Retina (tissue), 1 donor: ENCODE results near the gene ZNF574.
A peak's percentile ranks its signal among the peaks of the same experiment; 100 is the strongest.
"Not testable (repeated sequence)": the region's sequence is repeated elsewhere in the genome, so short reads cannot be mapped to it uniquely, and the experiment has no call there.

Experiments used
- DNase-seq: peaks from one replicate; pipeline ENCODE4 v3.0.0-alpha.2; 2016

ZNF574 gene, protein sequence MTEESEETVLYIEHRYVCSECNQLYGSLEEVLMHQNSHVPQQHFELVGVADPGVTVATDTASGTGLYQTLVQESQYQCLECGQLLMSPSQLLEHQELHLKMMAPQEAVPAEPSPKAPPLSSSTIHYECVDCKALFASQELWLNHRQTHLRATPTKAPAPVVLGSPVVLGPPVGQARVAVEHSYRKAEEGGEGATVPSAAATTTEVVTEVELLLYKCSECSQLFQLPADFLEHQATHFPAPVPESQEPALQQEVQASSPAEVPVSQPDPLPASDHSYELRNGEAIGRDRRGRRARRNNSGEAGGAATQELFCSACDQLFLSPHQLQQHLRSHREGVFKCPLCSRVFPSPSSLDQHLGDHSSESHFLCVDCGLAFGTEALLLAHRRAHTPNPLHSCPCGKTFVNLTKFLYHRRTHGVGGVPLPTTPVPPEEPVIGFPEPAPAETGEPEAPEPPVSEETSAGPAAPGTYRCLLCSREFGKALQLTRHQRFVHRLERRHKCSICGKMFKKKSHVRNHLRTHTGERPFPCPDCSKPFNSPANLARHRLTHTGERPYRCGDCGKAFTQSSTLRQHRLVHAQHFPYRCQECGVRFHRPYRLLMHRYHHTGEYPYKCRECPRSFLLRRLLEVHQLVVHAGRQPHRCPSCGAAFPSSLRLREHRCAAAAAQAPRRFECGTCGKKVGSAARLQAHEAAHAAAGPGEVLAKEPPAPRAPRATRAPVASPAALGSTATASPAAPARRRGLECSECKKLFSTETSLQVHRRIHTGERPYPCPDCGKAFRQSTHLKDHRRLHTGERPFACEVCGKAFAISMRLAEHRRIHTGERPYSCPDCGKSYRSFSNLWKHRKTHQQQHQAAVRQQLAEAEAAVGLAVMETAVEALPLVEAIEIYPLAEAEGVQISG

DNA sequence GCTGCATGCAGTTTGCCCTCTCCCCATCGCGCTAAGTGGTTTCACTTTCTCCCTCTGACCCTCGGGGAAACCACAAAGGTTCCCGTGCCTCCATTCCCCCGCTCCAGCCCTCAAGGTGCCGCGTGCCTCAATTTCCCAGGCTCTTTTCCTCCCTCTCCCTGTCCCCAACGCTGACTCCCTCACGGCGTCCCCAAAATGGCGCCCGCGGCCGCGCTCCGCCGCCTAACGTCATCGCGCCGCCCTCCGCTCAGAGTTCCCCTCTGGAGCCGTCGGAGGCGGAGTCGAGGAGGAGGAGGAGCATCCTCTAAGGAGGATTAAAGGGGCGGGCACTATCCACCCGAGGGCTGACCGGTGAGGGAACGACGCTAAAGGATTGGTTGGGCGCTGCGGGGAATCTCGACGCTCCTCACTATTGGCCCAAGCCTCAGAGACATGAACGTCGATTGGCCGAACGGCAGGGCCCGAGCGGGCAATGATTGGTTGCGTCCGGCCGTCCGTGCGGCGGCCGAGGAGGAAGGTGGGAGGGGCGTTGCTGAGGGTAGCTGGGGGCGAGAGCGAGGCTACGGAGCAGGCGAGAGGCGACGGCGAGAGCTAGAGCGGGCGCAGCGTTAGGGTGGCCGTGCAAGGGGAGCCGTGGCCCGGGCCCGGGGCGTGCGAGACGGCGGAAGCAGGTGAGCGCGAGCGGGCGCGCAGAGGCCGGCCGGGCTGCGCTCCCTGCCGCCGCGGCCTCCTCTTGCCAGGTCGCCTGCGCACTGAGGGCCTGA is at the start of gene ZNF574:
Gene ZNF574, plus strand, starts transcription at position 551 of the 764 bp plus-strand sequence. CDS start 2,441 bp downstream, outside the sequence.
- DNase-seq: peak; percentile 98

DNA sequence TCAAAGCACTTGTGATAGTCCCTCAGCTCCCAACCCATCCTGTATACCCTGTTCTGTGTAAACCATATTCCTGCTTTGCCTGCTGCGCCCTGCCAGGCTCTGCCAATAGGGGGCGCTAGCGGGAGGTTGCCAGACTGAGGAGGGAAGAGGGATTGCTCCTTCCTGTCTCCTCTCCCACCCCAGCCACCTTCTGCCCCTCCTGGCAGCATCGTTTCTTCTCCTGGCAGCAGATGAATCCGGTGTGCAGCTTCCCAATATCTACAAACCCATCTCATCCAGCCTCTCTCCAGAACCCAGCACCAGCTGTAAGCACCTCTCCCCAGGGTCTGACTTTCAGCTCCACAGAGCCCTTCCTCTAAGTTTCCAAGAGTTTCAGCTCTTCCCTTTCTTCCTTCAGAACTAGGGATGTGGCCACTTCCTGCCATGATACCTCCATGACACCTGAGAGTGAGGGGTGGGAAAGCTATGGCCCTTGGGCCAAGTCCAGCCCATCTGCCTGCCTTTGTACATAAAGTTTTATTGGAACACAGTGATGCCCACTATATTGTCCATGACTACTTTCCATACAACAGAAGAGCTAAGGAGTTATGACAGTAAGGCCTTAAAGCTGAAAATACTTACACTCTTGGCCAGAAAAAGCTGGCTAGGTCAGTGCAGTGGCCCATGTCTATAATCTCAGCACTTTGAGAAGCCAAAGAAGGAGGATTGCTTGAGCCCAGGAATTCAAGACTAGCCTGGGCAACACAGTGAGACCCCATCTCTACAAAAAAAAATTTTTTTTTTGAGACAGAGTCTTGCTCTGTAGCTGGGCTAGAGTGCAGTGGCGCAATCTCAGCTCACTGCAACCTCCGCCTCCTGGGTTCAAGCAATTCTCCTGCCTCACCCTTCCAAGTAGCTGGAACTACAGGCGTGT is 47.4 kb upstream of the ZNF574 start:
- DNase-seq: peak; percentile 30

DNA sequence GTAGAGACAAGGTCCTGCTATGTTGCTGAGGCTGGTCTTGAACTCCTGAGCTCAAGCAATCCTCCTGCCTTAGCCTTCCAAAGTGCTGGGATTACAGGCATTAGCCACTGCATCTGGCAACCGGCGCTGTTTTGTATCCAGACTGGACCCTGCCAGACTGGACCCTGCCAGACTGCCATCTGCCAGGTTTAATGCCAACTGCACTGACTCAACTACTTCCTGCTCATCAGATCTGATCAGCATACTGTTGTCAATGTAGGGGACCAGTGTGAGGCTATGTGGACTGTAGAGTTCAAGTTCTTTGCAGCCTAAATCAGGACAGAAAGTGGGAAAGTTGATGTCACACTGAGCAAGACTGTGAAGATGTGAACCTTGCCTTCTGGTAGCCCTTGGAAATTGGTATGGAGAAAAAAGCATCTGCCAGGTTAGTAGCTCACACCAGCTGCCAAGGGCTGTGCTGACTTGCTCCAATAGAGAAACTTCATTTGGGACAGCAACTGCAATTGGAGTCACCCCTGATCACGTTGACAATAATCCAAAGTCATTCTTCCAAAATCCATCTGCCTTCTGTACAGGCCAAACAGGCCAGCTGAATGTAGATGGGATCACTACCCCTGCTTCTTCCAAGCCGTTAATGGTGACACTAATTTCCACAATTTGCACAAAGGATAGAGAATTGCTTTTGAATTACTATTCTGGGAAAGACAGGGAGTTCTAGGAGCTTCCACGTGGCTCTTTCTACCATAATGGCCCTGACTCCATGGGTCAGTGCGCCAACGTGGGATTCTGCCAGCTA is 45.1 kb upstream of the ZNF574 start:
- no peak for DNase-seq

DNA sequence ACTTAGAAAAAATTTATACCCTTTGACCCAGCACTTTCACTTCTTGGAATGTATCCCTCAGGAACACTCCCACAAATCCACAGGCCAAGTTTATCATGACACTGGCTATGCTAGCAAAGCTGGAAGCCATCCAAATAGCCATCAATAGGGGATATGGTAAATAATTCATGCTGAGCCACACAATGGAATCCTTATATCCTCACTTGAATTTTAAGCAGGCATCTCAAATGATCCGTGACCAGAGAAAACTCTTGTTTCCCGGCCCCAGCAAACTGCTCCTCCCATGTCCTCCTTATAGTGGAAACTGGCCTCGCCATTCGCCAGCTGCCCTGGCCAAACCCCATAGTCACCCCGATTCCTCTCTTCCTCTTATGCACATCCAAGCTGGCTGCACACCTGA is 43.5 kb upstream of the ZNF574 start:
- DNase-seq: no peak

DNA sequence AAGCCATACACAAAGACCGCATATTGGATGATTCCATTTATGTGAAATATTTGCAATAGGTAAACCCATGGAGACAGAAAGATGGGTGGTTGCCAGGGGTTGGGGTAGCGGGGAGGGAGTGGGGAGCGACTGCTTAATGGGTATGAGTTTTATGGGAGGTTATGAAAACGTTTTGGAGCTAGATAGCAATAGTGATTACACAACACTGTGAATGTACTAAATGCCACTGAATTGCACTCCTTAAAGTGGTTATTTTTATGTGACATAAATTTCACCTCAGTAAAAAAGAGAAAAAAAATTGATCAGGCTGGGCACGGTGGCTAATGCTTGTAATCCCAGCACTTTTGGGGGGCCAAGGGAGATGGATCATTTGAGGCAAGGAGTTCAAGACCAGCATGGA is 42.6 kb upstream of the ZNF574 start:
- DNase-seq: no peak

DNA sequence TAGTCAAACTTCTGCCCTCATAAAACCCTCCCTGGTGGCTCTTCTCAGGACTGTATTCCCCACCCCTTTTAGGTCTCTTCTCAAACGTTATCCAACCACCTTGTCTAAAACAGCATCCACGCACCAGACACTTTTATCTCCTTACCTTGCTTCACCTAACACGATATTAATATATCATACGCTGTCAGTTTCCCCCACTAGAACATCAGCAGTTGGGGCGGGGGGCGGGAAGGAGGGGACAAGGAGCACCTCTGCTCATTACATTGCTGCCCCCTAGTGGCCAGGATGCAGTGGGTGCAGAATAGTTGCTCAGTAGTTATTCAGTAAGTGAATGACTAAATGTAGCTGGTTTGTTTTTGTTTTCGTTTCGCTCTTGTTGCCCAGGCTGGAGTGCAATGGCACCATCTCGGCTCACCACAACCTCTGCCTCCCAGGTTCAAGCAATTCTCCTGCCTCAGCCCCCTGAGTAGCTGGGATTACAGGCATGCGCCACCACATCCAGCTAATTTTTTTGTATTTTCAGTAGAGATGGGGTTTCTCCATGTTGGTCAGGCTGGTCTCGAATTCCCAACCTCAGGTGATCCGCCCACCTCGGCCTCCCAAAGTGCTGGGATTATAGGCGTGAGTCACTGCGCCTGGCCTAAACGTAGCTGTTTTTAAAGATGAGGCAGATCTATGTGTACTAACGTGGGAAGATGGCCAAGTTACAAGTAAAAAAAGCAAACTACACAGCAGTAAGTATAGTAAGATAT is 41.1 kb upstream of the ZNF574 start:
- DNase-seq: peak; percentile 46

DNA sequence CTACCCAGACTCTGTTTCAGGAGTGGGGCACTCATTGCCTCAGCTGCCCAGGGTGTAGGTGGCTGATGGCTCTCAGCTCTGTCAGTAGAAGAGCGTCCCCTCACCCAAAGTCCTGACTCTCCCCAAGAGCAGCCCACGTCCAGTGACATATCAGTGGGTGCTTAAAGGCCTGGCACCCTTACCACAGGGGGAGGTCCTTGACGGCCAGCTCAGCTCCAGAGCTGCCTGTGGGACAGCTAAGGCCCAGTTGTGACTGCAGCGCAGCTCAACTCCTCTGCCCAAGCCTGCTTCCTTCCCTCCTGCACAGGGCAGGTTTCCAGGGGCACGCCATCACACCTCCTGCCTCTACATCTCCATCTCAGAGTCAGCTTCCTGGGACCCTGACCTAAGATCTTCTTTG is 38.3 kb upstream of the ZNF574 start:
- no peak for DNase-seq

DNA sequence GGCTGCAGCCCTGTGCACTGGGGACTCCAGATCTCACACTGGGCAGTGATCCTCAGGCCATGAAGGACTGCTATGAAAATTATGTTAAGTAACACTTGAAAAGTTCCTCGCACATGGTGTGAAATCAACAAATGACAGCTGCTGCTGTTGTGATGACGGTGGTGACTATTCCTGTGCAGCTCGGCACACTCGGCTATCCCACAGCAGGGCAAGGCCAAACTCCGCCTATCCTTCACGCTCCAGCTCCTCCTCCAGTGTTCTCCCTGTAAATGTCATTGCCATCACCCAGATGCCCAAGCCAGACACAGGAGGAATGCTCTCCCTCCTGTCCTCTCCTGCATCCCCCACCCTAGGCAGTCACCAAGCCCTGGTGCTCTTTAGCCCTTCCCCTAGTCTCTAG is 37.3 kb upstream of the ZNF574 start:
- DNase-seq: no peak

DNA sequence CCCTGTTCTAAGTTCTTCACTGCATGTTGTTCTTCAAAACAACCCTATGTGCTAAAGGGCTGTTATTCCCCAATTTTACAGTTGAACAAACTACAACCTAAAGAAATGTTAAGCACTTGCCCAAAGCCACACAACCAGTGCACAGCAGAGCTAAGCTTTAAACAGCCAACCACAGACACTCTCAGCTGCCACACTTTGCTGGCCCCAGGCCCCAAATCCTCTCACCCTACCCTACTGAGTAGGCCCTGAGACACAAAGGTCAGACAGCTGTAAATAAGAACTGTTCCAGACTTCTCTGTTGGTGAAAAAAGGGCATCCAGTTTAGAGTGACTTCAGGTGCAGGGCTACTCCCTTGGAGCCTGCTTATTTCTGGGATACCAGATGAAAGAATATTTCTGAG is 35.9 kb upstream of the ZNF574 start:
- no peak for DNase-seq

DNA sequence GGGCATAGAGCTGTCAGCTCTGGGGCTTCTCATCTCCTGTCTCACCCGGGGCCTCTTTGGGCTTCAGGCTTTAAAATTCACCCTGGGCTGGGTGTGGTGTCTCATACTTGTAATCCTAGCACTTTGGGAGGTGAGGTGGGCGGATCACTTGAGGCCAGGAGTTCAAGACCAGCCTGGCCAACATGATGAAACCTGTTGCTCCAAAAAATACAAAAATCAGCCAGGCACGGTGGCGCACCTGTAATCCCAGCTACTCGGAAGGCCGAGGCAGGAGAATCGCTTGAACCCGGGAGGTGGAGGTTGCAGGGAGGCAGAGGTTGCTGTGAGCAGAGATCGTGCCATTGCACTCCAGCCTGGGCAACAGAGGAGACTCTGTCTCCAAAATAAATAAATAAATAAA is 35.5 kb upstream of the ZNF574 start:
- DNase-seq: not testable (repeated sequence)

DNA sequence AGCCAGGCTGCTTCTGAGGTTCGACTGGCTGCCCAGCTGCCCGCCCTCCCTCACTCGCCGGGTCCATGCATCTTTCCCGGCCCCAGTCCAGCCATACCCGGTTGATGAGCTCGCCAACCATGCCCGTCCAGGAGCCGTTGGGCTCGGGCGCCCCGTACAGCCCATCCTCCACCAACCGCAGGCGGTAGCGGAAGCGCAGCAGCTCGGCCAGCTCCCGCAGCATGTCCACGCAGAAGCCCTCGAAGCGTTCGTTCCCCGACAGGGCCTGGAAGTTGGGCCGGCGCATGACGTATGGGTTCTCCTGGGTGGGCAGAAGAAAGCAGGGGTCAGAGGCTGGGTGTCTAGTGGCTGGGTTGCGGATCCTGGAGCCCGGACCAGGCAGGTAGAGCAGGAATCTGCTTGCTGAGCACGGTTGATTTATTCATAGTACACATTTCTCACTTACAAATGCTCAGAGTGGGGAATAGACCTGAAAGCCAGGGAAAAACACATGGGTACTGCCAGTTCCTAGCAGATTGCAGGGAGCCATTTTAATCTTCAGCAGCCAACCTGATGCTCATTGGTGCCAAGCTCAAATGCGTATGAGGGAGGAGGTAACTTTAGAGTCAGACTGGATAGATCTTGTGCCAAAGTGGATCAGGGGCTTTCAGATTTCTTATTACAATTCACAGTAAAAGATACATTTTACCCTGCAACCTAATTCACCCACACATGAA is 33.4 kb upstream of the ZNF574 start:
- DNase-seq: no peak

DNA sequence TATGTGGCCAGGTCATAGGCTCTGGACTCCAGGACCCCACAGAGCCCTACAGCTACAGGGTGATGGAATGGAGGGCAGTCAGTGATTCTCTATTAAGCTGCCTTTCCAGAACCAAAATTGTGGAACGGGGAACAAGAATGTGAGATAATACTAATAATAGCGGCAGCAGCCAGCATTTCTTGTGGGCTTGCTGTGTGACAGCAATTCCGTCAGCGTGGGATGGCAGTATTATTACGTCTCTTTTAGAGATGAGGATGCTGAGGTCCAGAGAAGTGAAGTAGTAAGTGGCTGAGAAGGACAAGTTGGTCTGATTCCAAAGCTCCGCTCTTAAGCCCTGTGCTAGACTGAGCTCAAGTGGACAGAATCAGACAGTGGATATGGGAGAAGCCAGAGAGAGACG is 30.4 kb upstream of the ZNF574 start:
- no peak for DNase-seq

DNA sequence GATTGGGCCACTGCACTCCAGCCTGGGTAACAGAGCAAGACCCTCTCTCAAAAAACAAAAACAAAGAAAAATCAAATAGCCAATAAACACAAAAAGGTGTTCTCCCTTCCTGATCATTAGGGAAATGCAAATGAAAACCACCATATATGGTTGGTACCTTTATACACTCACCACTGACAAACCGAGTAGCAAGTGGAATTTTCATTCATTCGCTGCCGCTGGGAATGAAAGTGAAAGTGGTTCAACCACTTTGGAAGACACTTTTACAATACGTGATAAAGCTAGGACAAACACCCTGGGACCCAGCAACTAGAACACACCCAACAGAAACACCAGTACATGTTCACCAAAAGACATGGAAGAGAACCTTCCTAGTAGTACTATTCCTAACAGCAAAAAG is 27.0 kb upstream of the ZNF574 start:
- no peak for DNase-seq

DNA sequence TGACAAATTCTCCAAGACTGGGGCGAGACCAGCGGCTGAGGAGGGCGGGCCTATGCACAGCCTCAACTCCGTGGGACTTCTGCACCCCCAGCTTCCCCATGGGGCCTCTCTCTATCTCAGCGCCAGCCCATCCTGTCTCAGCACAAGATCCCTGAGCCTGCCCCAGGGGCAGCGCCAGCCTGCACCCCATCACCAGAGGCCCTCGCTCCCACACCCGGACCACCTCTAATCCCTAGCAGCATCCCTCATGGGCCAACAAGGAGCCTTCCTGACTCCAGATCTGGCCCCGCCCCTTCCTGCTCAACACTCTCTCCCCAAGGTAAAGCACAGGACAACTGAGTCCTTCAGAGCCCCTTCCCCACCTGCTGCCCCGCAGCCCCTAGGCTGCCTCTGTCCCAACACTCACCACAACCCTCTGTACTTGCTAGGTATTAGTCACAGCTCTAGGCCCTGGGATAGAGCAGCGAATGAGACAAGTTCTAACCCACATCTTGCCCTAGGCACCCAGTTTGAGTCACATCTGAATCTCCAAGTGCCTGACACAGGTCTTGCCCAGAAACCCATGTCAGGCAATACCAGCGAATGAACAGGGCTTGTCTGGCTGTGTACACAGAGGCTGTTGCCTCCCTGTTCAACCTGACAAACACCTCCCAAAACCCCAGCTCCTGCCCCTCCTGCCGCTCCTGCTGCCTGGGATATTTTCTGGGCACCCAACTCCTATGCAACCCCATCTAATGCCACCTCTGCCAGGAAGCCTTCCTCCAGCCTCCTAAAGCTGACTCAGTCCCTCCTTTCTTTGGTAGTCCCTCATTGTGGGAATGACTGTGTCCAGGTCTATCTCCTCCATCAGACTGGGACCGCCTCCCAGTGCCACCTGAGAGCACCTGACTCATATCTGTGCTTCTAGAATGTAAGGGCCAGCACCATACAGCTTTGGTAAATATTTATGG is 24.5 kb upstream of the ZNF574 start:
- no peak for DNase-seq

DNA sequence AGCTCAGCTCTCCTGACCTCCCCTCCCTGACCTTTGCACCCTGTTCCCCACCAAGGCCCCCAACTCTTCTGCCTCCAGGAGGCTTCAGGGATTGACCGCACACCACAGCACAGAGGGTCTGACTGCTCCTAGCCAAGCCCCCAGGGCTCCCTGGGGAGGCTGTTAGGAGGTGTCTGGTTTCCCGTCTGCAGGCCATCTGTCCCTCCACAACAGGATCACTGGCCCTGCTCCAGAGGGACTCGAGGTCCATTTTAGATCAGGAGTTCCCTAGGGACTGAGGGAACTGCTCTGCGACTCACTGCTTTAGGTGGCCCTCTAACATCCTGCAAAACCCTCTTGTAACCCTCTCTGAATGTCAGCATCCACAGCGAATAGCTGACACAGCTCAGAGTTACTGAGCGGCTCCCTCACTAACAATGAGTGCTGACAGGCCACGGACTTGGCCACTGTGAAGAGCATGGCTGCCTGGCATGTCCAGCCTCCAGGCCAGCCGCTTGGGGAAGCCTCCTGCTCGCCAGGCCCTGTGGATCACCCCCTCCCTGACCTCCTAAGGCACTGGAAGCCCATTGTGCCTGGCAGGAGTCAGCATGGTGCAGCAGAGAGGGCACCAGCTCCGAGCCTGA is 23.6 kb upstream of the ZNF574 start:
- DNase-seq: peak; percentile 28

DNA sequence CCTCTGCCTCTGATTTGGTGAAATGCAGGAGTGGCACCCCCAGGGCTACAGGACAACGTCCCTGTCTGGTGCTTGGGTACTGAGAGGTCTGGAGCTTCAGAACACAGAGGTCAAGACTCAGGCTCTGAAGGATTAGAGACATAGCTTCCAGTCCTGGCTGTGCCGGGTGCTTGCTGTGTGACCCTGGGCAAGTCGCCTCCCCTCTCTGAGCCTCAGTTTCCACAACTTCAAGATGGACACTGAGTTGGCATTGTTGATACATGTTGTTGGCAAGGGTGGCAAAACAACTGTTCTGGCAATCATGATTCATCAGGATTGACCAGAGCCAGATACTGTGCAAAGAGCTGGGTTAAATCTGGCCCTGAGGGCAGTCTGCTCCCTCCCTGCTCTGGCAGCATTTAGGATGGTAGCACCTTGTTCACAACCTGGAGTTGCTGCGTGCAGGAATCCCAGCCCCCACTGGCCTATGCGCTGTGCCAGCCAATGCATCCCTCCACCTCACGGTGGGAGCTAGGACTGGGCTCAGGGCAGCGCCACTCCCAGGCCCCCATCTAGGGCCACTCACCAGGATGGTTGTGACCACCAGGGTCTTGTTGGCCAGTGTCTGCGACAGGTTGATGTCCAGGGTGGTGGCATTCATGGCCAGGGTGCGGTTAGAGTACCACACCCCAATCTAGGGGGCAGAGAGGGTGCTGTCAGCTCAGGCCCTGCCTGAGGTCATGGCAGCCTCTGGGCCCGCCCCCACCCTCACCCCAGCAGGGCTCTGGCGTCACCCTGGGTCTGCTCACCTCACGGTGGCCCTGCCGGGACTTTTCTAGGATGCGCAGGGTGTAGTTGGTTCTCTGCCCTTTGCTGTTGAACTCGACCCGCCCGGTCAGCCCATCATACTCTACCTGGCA is 22.7 kb upstream of the ZNF574 start:
- no peak for DNase-seq

DNA sequence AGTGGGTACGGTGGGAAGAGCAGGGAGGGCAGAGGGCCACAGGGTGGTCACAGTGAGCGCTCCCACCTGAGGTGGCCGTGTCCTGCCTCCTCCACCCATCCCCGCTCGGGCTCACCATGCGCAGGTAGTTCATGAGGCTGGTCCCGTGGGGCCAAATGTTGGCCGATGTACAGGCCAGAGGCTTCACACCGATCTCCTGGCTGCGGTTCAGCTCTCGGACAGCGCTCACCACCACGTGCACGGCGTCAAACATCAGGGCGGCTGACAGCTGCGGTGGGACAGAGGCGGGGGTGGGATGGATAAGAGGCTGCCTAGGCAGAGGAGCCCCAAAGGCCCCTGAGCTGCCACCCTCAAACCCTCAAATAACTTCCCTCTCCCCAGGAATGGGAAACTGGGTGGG is 21.8 kb upstream of the ZNF574 start:
- no peak for DNase-seq
